GM23248 (cell line): ENCODE measurements around the gene HDAC4. TPM values are rescaled to one million over a fixed set of nuclear protein-coding genes. Genes with fewer than 3 reads are reported as not detected.

Experiments
- DNase-seq: peaks from one replicate; pipeline ENCODE4 v3.0.0-alpha.2; 2015
- H2AFZ ChIP-seq: fragments of 200-600 bp; sonication (generic); 2 replicates; pipeline ENCODE4 v1.6.1; 2016; ENCODE audit warnings: antibody characterized with exemption
- H3F3A ChIP-seq: fragments of 200-600 bp; sonication (generic); 2 replicates; pipeline ENCODE4 v1.6.1; 2016; ENCODE audit warnings: mild to moderate bottlenecking, antibody characterized with exemption, mixed run types; ENCODE audit not compliant: insufficient read depth
- H3K27ac ChIP-seq: fragments of 200-600 bp; sonication (generic); 2 replicates; pipeline ENCODE4 v1.5.1; 2016; ENCODE audit warnings: mild to moderate bottlenecking
- H3K27me3 ChIP-seq: fragments of 200-600 bp; sonication (generic); replicated peaks from 2 replicates; pipeline ENCODE4 v1.6.1; 2016; ENCODE audit warnings: mild to moderate bottlenecking; ENCODE audit not compliant: insufficient read depth
- H3K36me3 ChIP-seq: fragments of 200-600 bp; sonication (generic); 2 replicates; pipeline ENCODE4 v1.6.1; 2016; ENCODE audit warnings: low read depth, mild to moderate bottlenecking
- H3K4me1 ChIP-seq: fragments of 200-600 bp; sonication (generic); 2 replicates; pipeline ENCODE4 v1.6.1; 2016; ENCODE audit warnings: mild to moderate bottlenecking; ENCODE audit not compliant: insufficient read depth
- H3K4me2 ChIP-seq: fragments of 200-600 bp; sonication (generic); one replicate; pipeline ENCODE4 v1.6.1; 2016; ENCODE audit warnings: mild to moderate bottlenecking; ENCODE audit not compliant: unreplicated experiment
- H3K4me3 ChIP-seq: fragments of 200-600 bp; sonication (generic); 2 replicates; pipeline ENCODE4 v1.5.1; 2016; ENCODE audit warnings: mild to moderate bottlenecking
- H3K79me2 ChIP-seq: fragments of 200-600 bp; sonication (generic); 2 replicates; pipeline ENCODE4 v1.6.1; 2016; ENCODE audit warnings: mild to moderate bottlenecking; ENCODE audit not compliant: insufficient read depth
- H3K9ac ChIP-seq: fragments of 200-600 bp; sonication (generic); 2 replicates; pipeline ENCODE4 v1.6.1; 2016; ENCODE audit warnings: mild to moderate bottlenecking
- H3K9me2 ChIP-seq: fragments of 200-600 bp; sonication (generic); 2 replicates; pipeline ENCODE4 v1.6.1; 2016; ENCODE audit warnings: mixed run types, mild to moderate bottlenecking, moderate library complexity; ENCODE audit not compliant: insufficient read depth
- H3K9me3 ChIP-seq: fragments of 200-600 bp; sonication (generic); one replicate; pipeline ENCODE4 v1.6.1; 2017; ENCODE audit warnings: low read depth
- H4K20me1 ChIP-seq: fragments of 200-600 bp; sonication (generic); 2 replicates; pipeline ENCODE4 v1.6.0; 2016; ENCODE audit not compliant: insufficient read depth
- EZH2 ChIP-seq: fragments of 200-600 bp; sonication (generic); IDR thresholded peaks from 2 replicates; pipeline ENCODE4 v1.6.1; 2018; ENCODE audit warnings: antibody characterized with exemption, mild to moderate bottlenecking; ENCODE audit not compliant: insufficient read depth, poor library complexity, severe bottlenecking
- EZH2phosphoT487 ChIP-seq: fragments of 200-600 bp; sonication (generic); IDR thresholded peaks from 2 replicates; pipeline ENCODE4 v1.6.1; 2018; ENCODE audit warnings: antibody characterized with exemption, moderate library complexity, mild to moderate bottlenecking, low read depth; ENCODE audit not compliant: insufficient read depth
- WGBS, 2 experiments: methylation state at CpG; one replicate each; pipeline ENCODE4 v1.1.6; 2015 to 2017; ENCODE audit warnings: low lambda C conversion rate in 2 of 2, low coverage in 1 of 2; ENCODE audit errors: missing lambda C conversion rate in 2 of 2; 5-methylcytosine and 5-hydroxymethylcytosine counted together
- in situ Hi-C: fragments of 300-500 bp; cut with MboI; formaldehyde crosslinking; loops from 2 replicates; pipeline ENCODE4 v1.15.0; 2020
- polyA plus RNA-seq: library from polyadenylated mRNA; unstranded; fragments of >200 nt; fragmentation: Nextera tagmentation; extraction: Ambion mirVana; gene quantifications from 2 replicates; pipeline ENCODE4 v1.2.1, GENCODE V29; 2016
- total RNA-seq: library from RNA; depleted of rRNA; stranded (reverse); fragments of >200 nt; shearing (Covaris generic); gene quantifications from 2 replicates; pipeline ENCODE4 v1.2.3, GENCODE V29; 2014

Gene HDAC4
- total and polyA plus RNA-seq, 2 experiments from 2014 or later = 2.1 to 6.3 TPM

- Histone ChIP-seq H3K9ac (no peak overlapping the region), H3F3A (no peaks in the 10 kb centered on the region)
These were observed 272.1 kb downstream of the HDAC4 start for GRCh38 chr2:239128706-239129105.

GRCh38 chr2:239127513-239127912 is 273.3 kb downstream of the HDAC4 start:
- no peak overlapping the region for H3K27ac ChIP-seq
- no peaks in the 10 kb centered on the region for H3K36me3 ChIP-seq
- H4K20me1 ChIP-seq = no peaks in the 10 kb centered on the region
- H3K27me3 ChIP-seq = no peaks in the 10 kb centered on the region
- no peaks in the 10 kb centered on the region for H3F3A ChIP-seq
- H3K4me2 ChIP-seq = no peak overlapping the region
- no peaks in the 10 kb centered on the region for H3K79me2 ChIP-seq
- in situ Hi-C loops = no loop called here
- no peak for DNase-seq
- no peak overlapping the region for H2AFZ ChIP-seq
- no peak overlapping the region for H3K4me3 ChIP-seq
- no peak overlapping the region for H3K9ac ChIP-seq
- H3K9me2 ChIP-seq = no peaks in the 10 kb centered on the region
- no peak for TF ChIP-seq EZH2
- no peak for TF ChIP-seq EZH2phosphoT487
- 95 to 96% methylated on average over 7 to 9 of the region's 9 CpGs for WGBS, 2 experiments
- H3K9me3 ChIP-seq = no peaks in the 10 kb centered on the region
- H3K4me1 ChIP-seq = no peaks in the 10 kb centered on the region

More at GRCh38 chr2:239128706-239129105, 272.1 kb downstream of the HDAC4 start:
- Histone ChIP-seq H3K27me3 (no peaks in the 10 kb centered on the region), H3K9me3 (no peaks in the 10 kb centered on the region), H3K4me1 (no peaks in the 10 kb centered on the region), H3K27ac (no peak overlapping the region), H3K4me2 (no peak overlapping the region), H3K36me3 (0 out of 2 replicates have a peak, but pooled peaks cover 5% of the 10 kb centered on the region), H2AFZ (no peak overlapping the region), H3K4me3 (no peak overlapping the region), H3K79me2 (no peaks in the 10 kb centered on the region), H3K9me2 (no peaks in the 10 kb centered on the region), H4K20me1 (no peaks in the 10 kb centered on the region)
- WGBS, 2 experiments = 86 to 88% methylated on average over 13 of the region's 13 CpGs
- TF ChIP-seq EZH2phosphoT487 (no peak), EZH2 (no peak)
- in situ Hi-C loops = no loop called here
- no peak for DNase-seq

- Histone ChIP-seq H3K27me3 (no peaks in the 10 kb centered on the region), H3K79me2 (no peaks in the 10 kb centered on the region), H3K9ac (no peak overlapping the region), H3K9me2 (no peaks in the 10 kb centered on the region), H3K4me2 (no peak overlapping the region), H3K9me3 (no peaks in the 10 kb centered on the region), H3K4me1 (no peaks in the 10 kb centered on the region), H2AFZ (no peak overlapping the region), H4K20me1 (no peaks in the 10 kb centered on the region), H3K27ac (no peak overlapping the region), H3K4me3 (no peak overlapping the region), H3F3A (no peaks in the 10 kb centered on the region), H3K36me3 (no peaks in the 10 kb centered on the region)
- TF ChIP-seq EZH2phosphoT487 = no peak
- TF ChIP-seq EZH2 = no peak
- in situ Hi-C loops = no loop called here
- 93 to 94% methylated on average over 27 of the region's 27 CpGs for WGBS, 2 experiments
- no peak for DNase-seq
These were observed 274.8 kb downstream of the HDAC4 start for GRCh38 chr2:239125726-239126675.

GRCh38 chr2:239124152-239124899 is 276.5 kb downstream of the HDAC4 start:
- H3K9ac ChIP-seq = no peak overlapping the region
- 89 to 95% methylated on average over 41 to 48 of the region's 48 CpGs for WGBS, 2 experiments
- H3K79me2 ChIP-seq = no peaks in the 10 kb centered on the region
- no peak overlapping the region for H3K27ac ChIP-seq
- TF ChIP-seq EZH2phosphoT487 (no peak), EZH2 (no peak)
- DNase-seq = no peak
- H3K36me3 ChIP-seq = no peaks in the 10 kb centered on the region
- no peaks in the 10 kb centered on the region for H3K4me1 ChIP-seq
- no peaks in the 10 kb centered on the region for H3K27me3 ChIP-seq
- H3K9me3 ChIP-seq = no peaks in the 10 kb centered on the region
- H4K20me1 ChIP-seq = no peaks in the 10 kb centered on the region
- no peak overlapping the region for H2AFZ ChIP-seq
- H3F3A ChIP-seq = no peaks in the 10 kb centered on the region
- H3K9me2 ChIP-seq = no peaks in the 10 kb centered on the region
- in situ Hi-C loops = no loop called here
- no peak overlapping the region for H3K4me3 ChIP-seq
- no peak overlapping the region for H3K4me2 ChIP-seq
